Embryonic facial prominence (tissue), 1 donor: ENCODE measurements around the gene KCNIP3.

Experiments used
- DNase-seq: peaks from one replicate; pipeline ENCODE4 v3.0.0-alpha.2; 2016; ENCODE audit errors: extremely low spot score

KCNIP3 gene

DNA sequence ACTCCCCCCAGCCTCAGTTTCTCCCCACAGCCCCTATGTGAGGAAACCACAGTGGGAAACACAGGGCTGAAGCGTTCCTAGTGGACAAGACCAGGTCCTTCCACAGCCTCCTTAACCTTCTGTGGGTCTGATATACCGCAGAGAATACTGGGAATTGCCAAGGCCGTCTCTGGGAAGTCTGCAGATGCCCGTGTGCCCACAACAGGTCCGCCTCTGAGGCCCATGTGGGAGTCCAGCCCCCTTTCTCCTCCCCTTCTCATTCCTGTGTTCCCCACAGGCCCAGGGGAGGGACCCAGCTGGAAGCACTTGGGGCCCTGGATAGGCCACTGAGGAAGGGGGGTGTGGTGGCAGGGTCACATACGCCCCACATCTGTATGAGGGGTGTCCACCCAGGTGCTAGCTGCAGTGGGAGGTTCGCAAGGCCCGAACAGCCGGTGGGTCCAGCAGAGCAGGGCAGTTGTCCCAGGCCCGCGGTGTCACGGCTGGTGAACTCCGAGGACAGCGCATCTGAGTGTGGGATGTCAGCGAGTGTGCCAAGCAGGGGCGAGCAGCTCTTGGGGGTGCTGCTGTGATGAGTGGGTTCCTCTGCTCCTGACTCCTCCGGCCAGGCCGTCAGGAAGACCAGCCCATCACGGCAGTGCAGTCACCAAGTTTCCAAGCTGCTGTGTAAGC, 2.4 kb upstream of the KCNIP3 start:
- DNase-seq: no peak

- no peak for DNase-seq
These were observed 1.8 kb upstream of the KCNIP3 start for GRCh38 chr2:95295376-95295775.

- DNase-seq: no peak
These were observed 1.1 kb upstream of the KCNIP3 start for GRCh38 chr2:95296011-95296410.

DNA sequence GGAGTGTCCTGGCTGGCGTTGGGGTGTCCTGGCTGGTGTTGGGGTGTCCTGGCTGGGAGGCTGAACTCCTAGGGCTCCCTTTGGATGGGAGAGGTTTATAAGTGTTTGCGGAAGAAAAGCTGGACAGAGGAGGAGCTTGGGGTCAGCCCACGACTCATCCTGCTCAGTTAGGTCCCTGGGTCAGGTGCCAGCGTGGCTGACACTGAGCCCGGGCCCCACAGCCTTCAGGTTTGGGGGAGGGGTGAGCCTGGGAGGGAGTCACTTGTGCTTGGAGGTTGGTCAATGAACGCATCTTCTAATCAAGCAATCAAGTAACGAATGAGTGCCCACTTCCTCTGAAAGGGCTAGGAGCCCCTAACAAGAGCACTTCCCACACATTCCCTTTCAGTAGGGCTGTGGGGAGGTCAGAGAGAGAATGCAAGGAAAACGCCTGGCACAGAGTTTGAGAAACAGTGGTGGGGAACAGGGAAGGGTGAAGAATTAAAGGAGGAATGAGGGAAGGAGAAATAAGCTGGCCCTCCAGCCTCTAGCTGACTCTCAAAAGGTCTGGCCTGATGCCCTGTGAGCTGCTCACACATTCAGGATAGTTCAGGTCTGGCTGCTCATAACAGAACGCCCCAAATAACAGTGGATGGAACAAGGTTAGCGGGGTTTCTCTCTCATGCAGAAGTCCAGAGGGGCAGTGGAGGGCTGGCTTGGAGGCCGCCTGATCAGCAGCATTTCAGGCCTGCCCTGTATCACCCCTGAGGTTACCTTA, 670 bp downstream of the KCNIP3 start:
- no peak for DNase-seq

DNA sequence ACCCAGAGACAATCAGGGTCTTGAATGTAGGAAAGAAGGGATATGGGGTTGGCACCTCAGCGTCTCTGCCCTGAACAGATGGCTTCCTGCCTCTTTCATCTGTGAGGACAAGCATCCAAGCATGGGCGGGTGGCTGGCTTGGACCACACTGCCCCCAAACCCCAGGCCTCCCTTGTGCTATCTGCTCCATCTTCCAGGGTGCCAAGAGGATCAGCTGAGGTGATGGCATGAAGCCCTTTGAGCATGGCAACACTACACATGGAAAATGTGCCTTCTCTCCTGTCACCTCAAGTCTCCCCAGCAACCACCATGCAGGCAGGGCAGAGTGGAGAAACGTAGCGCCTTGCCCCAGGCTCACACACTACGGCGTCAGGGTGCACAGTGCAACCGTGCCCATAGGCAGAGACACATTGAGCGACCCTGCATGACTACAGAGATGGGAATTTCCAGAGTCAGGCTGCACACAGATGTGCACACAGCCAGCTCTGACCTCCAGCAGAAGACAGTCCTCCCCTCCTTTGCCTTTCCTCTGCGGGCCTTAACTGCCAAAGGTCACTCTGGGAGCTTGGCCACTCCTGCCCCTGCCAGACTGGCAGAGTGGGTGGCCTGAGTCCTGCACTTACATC, 1.5 kb downstream of the KCNIP3 start:
- DNase-seq: no peak

- no peak for DNase-seq
These were observed 2.8 kb downstream of the KCNIP3 start for GRCh38 chr2:95299961-95300360.

GRCh38 chr2:95300450-95300849, 3.3 kb downstream of the KCNIP3 start:
- no peak for DNase-seq

- DNase-seq: no peak
These were observed 4.0 kb downstream of the KCNIP3 start for GRCh38 chr2:95301186-95301585.

DNA sequence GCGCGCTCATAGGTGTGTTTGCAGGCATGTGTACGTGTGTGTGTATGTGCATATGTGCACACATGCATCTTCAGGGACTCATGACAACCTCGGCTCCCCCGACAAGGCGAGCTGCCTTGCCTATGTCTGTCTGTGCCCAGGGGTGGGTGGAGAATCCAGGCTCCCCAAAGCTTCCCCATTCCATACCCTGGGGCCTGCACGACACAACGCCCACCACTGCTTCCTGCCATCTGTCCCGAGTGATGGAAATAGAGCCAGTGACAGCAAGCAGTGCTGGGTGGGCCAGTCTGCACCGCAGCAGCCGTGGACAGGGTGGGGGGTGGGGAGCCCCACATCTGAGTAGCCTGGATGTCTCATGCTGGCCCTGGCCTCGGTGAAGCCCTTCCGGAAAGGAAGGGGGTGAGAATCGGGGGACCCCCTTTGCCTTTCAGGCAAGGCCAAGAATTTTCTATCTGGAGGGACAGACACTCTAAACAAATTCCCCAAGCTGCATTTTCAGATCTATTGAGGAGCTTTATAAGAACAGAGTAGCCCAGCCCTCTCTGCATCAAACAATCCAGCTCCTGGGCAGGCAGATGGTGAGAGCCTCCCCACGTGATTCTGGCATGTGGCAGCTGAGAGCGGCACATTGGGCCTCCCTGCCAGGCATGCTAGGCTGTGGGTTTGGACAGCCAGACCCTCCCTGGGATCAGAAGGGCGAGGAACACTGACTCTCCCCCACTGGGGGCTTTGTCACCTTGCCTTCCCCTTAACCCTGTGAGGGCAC, 4.9 kb downstream of the KCNIP3 start:
- no peak for DNase-seq

GRCh38 chr2:95303191-95303919, 6.2 kb downstream of the KCNIP3 start:
- no peak for DNase-seq

DNA sequence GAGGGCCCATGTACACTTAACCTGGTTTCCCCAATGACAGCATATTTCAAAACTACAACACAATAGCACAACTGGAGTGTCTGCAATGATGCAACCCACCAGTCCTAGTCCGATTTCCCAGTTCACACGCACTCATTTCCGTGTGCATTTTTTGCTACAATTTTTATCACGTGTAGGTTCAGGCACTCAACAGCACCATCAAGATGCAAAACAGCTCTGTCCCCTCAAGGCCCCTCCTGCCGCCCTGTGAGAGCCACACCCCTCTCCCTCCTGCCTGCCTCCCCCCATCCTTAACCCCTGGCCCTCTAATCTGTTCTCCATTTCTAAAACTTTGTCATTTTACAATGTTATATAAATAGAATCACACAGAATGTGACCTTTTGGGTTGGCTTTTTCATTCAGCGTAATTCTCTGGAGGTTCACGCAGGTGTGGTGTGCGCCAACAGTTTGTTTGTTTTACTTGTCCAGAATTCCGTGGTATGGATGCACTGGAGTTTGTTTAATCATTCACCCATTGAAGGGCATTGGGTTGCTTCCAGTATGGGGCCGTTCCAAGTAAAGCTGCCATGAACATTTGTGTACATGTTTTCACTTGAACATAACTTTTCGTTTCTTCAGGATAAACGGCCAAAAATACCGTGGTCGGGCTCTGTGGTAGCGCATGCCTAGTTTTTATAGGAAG, 8.4 kb downstream of the KCNIP3 start:
- no peak for DNase-seq

GRCh38 chr2:95306336-95306895, 9.3 kb downstream of the KCNIP3 start:
- no peak for DNase-seq

DNA sequence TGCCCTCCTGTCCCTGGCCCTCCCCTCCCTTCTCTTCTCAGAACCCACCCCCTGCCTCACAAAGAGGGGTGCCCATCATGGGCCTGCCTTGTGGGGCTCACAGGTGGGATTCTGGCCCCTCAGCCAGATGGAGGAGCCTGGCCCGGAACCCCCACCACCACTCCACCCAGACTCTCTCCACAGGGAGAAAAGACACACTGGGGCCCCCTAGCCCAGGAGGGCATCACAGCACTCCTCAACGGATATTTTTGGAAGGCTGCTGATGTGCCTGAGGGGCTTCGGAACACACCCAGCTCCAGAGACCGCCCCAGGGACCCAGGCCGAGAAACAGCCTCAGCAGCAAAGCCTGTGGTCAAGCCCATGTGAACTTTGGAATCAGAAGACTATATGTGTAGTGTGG, 9.9 kb downstream of the KCNIP3 start:
- no peak for DNase-seq

GRCh38 chr2:95307878-95308277, 10.7 kb downstream of the KCNIP3 start:
- no peak for DNase-seq

DNA sequence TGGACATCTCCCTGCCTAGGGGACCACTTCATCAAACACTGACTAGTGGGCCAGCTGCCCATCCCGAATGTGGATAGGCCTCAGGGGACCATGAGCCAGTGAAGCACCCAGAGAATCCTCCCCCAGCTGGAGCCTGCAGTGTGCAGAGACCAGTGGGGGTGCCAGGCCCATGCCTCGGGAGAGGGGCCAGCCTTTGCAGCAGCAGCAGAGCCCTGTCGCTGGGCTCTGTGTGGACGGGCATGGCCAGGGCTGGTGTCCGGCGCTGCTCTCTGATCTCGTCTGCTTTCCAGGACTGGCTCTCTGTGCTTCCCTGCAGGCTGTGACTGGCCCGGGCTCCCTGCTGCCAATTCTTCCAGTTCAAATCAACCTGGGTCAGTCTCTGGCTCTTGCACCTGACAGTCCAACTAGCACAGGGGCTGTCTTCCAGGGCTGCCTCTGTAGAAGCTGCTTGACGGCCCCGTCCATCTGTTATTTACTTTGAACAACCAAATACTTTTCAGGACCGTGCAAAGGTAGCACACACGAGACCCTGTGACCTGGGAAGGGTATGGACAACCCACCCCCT, 11.4 kb downstream of the KCNIP3 start:
- no peak for DNase-seq

- DNase-seq: no peak
These were observed 12.5 kb downstream of the KCNIP3 start for GRCh38 chr2:95309599-95309998.

DNA sequence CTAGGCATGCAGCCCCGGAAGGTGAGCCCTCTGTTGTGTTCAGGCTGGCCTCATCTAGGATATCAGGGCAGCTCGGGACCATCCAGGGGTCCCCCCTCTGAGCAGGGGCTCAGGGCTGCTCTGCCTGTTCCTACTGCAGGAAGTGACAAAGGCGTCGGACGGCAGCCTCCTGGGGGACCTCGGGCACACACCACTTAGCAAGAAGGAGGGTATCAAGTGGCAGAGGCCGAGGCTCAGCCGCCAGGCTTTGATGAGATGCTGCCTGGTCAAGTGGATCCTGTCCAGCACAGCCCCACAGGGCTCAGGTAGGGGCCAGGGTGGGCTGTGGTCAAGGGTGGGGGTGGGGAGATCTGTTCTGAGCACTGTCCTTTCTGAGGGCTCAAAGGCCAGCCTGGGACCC, 13.1 kb downstream of the KCNIP3 start:
- DNase-seq: no peak

- no peak for DNase-seq
These were observed 13.5 kb downstream of the KCNIP3 start for GRCh38 chr2:95310651-95311050.

DNA sequence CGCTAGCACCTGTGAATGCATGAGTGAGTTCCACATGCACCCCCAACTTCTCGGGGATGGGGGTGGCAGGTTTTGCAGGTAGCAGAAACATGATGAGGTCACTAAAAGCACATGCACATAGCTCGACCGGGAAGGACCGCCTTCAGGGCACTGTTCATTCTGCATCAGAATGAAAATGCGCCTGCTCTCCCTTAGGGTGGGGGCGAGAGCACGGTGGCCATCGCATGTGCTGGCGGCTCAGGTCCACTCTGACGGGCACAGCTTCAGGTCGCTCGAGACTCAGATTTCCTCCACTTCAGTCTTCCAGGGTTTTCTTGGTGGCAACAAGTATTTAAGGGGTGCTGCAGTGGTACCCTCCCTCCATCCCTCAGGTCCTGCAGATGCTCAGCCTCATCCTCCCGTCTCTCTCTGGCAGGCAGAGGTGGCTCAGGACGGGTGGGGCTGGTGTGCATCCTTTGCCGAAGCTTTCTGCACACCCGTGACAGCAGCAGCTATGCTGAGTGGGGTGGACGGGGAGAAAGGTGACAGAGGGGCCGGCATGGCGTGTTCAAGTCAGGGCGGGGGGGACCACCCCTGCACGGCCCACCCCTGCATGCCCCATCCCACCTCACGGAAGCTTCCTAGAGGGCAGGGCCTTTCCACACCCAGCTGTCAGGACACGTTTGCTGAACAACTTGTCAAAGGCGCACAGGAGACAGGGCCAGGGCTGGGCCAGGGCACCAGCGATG, 14.8 kb downstream of the KCNIP3 start:
- no peak for DNase-seq
